Epithelial cell of proximal tubule (primary cell): Measurements from ENCODE around the gene PRKD1. TPM values are rescaled to one million over a fixed set of nuclear protein-coding genes. Genes with fewer than 3 reads are reported as not detected.

ENCODE experiments used
- DNase-seq: peaks from one replicate; pipeline ENCODE4 v3.0.0-alpha.2; 2011; ENCODE audit warnings: low read depth
- H3K4me3 ChIP-seq: 2 replicates; pipeline ENCODE4 v1.5.1; 2011; ENCODE audit warnings: low read depth, mild to moderate bottlenecking, low read length
- total RNA-seq: library from RNA; depleted of rRNA; stranded (reverse); fragments of >200 nt; gene quantifications from 2 replicates; pipeline ENCODE4 v1.2.3, GENCODE V29; 2015
- TF ChIP-seq, protein P1 (sequence below): conservative IDR thresholded peaks from 2 replicates; pipeline ENCODE4 v1.5.1; 2012; ENCODE audit warnings: low read depth, mild to moderate bottlenecking, low read length

The PRKD1 gene
- 4.5 and 6.5 TPM in 2 replicates for total RNA-seq

DNA sequence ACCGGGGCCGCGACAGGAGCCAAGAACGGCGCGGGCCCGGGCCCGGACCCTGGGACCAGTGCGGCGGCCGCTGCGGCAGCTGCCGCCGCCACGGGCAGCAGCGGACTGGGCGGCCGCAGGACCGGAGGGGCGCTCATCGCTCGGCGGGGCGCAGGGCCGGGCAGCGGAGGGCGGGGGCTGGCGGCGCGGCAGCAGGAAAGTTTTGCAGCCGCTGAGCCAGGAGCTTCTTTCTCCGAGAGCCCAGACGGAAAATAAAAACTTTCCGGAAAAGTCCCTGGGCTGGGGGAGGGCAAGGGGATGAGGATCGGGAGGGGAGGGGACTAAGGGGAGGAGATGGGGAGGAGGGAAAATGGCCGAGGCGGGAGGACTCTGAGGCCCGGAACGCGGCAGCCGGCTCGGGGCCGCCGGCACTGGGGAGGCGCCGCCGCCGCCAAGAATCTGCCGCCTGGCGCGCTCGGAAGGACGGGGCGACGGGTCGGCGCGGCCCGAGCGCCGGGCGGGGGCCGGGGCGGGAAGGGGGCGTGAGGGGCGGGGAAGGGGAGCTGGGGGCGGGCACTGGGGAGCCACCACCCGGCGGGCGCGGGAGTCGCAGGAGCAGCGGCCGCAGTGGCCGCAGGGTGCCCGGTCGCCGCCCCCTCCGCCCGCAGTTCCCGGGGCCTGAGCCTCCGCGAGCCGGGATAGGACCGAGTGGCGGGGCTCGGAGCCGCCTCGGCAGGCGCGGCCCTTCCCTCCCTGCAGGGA, at the start of gene PRKD1:
TSS of gene PRKD1 (minus strand) at position 472 of the 741 bp plus-strand sequence.
- DNase-seq: no peak
- TF ChIP-seq, protein P1, sequence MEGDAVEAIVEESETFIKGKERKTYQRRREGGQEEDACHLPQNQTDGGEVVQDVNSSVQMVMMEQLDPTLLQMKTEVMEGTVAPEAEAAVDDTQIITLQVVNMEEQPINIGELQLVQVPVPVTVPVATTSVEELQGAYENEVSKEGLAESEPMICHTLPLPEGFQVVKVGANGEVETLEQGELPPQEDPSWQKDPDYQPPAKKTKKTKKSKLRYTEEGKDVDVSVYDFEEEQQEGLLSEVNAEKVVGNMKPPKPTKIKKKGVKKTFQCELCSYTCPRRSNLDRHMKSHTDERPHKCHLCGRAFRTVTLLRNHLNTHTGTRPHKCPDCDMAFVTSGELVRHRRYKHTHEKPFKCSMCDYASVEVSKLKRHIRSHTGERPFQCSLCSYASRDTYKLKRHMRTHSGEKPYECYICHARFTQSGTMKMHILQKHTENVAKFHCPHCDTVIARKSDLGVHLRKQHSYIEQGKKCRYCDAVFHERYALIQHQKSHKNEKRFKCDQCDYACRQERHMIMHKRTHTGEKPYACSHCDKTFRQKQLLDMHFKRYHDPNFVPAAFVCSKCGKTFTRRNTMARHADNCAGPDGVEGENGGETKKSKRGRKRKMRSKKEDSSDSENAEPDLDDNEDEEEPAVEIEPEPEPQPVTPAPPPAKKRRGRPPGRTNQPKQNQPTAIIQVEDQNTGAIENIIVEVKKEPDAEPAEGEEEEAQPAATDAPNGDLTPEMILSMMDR: no peak
- peak within 1 kb of the TSS; percentile 87 for H3K4me3 ChIP-seq

DNA sequence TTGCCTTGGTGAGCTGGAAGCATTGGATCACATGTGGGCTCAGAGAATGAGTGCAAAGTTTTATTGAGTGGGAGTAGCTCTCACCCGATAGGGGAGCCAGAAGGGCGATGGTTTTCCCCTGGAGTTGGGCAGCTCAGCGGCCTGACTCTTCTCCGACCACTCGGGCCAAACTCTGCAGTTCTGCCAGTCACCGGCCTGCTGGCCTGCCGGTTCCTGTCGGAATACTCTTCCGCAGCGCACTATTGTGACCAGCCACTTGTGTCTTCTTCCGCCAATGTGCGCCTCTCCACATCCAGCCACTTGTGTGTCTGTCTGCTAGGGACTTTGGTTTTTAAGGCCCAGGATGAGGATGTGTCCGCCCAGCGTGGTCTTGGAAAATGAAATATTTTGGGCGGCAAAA, 43.5 kb upstream of the PRKD1 start:
- TF ChIP-seq, protein P1: no peak
- no peak for DNase-seq

DNA sequence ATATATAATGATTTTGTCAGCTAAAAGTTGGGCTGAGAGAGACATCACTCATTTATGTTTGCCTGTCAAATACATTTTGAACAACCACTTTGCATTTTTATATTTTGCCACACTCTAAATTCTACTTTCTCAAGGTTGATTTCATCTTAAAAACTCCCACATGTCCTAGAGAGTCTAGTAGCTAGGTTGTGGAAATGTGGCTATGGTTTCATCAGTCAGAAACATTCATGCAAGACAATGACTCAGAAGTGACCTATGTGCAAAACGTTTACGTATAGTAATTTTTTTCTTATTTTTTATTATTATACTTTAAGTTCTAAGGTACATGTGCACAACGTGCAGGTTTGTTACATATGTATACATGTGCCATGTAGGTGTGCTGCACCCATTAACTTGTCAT, 27.4 kb upstream of the PRKD1 start:
- no peak for DNase-seq
- TF ChIP-seq, protein P1: no peak
- H3K4me3 ChIP-seq: no peak overlapping the region

More for the DNA sequence above, 43.5 kb upstream of the PRKD1 start:
- H3K4me3 ChIP-seq: no peak overlapping the region

DNA sequence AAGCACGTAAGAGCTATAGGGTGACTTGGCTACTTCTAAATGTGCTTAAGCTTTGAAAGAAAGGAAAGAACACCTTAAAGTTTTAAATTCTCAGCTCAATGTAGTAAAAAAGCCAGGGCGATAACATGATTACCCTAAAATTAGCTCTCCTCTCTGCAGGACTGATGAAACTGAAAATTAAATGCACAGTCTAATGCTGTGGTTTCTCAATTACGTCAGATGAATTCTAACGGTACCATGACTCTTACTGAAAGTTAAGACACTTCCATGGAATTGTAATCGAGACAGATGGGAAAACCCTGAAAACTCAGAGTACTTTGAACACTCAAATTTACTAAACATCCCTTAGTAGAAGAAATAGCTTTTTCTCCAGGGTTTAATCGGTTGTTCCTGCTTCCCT, 25.9 kb upstream of the PRKD1 start:
- H3K4me3 ChIP-seq: no peak overlapping the region
- TF ChIP-seq, protein P1: no peak
- no peak for DNase-seq

DNA sequence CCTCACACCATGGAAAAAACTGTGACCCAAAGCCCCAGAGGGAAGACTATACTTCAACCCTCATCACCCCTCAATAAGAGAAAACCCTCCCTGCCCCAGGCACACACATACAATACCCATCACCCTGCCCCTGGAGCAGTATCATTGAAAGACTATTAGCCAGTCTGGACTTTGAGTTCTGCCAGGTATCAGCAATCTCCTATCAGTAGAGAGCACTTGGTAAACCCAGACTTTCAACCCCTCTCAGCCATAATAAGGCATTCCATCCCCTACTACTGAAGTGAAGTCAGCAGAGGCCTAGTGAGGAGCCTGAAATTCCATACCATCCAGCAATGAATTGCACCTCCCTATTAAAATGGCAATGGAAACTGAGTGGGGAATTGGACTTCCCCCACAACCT, 16.4 kb upstream of the PRKD1 start:
- no peak overlapping the region for H3K4me3 ChIP-seq
- no peak for DNase-seq
- TF ChIP-seq, protein P1: no peak

DNA sequence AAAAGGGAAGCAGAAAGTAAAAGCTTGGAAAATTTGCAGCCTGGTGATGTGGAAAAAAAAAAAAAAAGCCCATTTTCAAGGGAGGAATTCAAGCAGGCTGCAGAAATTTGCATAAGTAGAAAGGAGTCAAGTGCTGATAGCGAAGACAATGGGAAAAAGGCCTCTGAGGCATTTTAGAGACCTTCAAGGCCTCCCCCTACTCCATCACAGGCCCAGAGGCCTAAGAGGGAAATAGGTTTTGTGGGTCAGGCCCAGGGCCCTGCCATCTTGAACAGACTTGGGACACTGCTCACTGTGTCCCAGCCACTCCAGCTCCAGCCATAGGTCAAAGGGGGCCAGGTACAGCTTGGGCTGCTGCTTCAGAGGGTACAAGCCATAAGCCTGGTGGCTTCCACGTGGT, 13.8 kb upstream of the PRKD1 start:
- TF ChIP-seq, protein P1: no peak
- no peak overlapping the region for H3K4me3 ChIP-seq
- DNase-seq: no peak

DNA sequence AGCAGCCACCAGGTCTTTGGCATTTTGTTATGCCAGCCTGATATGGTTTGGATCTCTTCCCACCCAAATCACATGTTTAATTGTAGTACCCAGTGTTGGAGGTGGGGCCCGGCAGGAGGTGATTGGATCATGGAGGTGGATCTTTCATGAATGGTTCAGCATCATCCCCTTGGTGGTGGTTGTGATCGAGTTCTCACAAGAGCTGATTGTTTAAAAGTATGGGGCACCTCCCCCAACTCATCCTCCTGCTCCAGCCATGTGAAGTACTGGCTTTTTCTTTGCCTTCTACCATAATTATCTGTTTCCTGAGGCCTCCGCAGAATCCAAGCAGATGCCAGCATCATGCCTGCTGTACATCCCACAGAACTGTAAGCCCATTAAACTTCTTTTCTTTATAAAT, 12.8 kb upstream of the PRKD1 start:
- DNase-seq: no peak
- no peak overlapping the region for H3K4me3 ChIP-seq
- TF ChIP-seq, protein P1: no peak
